WTC11 (cell line): ENCODE results near the gene KRTAP10-4. TPM values are rescaled to one million over a fixed set of nuclear protein-coding genes. Genes with fewer than 3 reads are reported as not detected.

ENCODE experiments used
- ATAC-seq: fragments of 200-7000 bp; cut with Tn5 transposase; 2 replicates; pipeline ENCODE4 v1.10.0; 2021; ENCODE audit warnings: mild to moderate bottlenecking, moderate library complexity
- CTCF ChIA-PET: fragments of 300-600 bp; sonication (Branson Sonifier 250); formaldehyde crosslinking; loops from one replicate; lab custom pipeline; 2021; ENCODE audit warnings: antibody characterized with exemption; lab: Charles Lee
- POLR2A ChIA-PET: fragments of 350-600 bp; sonication (Branson Sonifier 250); formaldehyde crosslinking; loops from one replicate; lab custom pipeline; 2021; ENCODE audit warnings: antibody characterized with exemption; lab: Charles Lee
- DNase-seq: peaks from one replicate; pipeline ENCODE4 v3.0.0; 2021; ENCODE audit warnings: low spot score
- H3K27ac Mint-ChIP-seq: 2 replicates; pipeline ENCODE4 v1.8.0; 2021; ENCODE audit warnings: mixed read lengths
- H3K27me3 Mint-ChIP-seq: 2 replicates; pipeline ENCODE4 v1.8.0; 2021; ENCODE audit warnings: low read depth, mild to moderate bottlenecking, moderate library complexity, mixed read lengths
- H3K36me3 Mint-ChIP-seq: 2 replicates; pipeline ENCODE4 v1.8.0; 2021; ENCODE audit warnings: mixed read lengths
- H3K4me1 Mint-ChIP-seq: 2 replicates; pipeline ENCODE4 v1.8.0; 2022; ENCODE audit warnings: mixed read lengths
- H3K4me3 Mint-ChIP-seq: 2 replicates; pipeline ENCODE4 v1.8.0; 2021; ENCODE audit warnings: mild to moderate bottlenecking, moderate library complexity, mixed read lengths
- H3K9me3 Mint-ChIP-seq: 2 replicates; pipeline ENCODE4 v1.8.0; 2021; ENCODE audit warnings: mixed read lengths
- CREB1 ChIP-seq: sonication (generic); formaldehyde crosslinking; IDR thresholded peaks from 2 replicates; pipeline ENCODE4 v1.8.0; 2023; ENCODE audit warnings: mild to moderate bottlenecking, missing genetic modification reagents
- MLX ChIP-seq: sonication (generic); formaldehyde crosslinking; IDR thresholded peaks from 2 replicates; pipeline ENCODE4 v1.8.1; 2023; ENCODE audit warnings: mild to moderate bottlenecking, missing genetic modification reagents, moderate library complexity
- SMAD3 ChIP-seq: sonication (generic); formaldehyde crosslinking; IDR thresholded peaks from 2 replicates; pipeline ENCODE4 v1.8.0; 2022; ENCODE audit warnings: missing genetic modification reagents, mild to moderate bottlenecking, borderline replicate concordance
- SOX15 ChIP-seq: fragments of 250-450 bp; sonication (Bioruptor Pico); IDR thresholded peaks from 2 replicates; pipeline ENCODE4 v1.9.0; 2021; ENCODE audit warnings: mild to moderate bottlenecking
- ZNF671 ChIP-seq: fragments of 250-450 bp; sonication (Bioruptor Pico); IDR thresholded peaks from 2 replicates; pipeline ENCODE4 v1.8.0; 2021; ENCODE audit warnings: mild to moderate bottlenecking
- total RNA-seq: library from RNA; stranded (reverse); gene quantifications from 3 replicates; pipeline ENCODE4 v1.2.3, GENCODE V29; 2021
- TF ChIP-seq, protein P1 (sequence below): fragments of 200-600 bp; IDR thresholded peaks from 2 replicates; pipeline ENCODE4 v1.8.0; 2022; ENCODE audit warnings: antibody characterized with exemption
- TF ChIP-seq, protein P2 (sequence below): sonication (generic); formaldehyde crosslinking; IDR thresholded peaks from 2 replicates; pipeline ENCODE4 v1.8.1; 2022; ENCODE audit warnings: low read depth, mild to moderate bottlenecking, moderate library complexity, missing genetic modification reagents, borderline replicate concordance
- TF ChIP-seq, protein P3 (sequence below): sonication (generic); formaldehyde crosslinking; IDR thresholded peaks from 2 replicates; pipeline ENCODE4 v1.8.1; 2023; ENCODE audit warnings: mild to moderate bottlenecking, missing genetic modification reagents, borderline replicate concordance
- TF ChIP-seq, protein P4 (sequence below): sonication (generic); formaldehyde crosslinking; IDR thresholded peaks from 2 replicates; pipeline ENCODE4 v1.8.0; 2022; ENCODE audit warnings: mild to moderate bottlenecking, missing genetic modification reagents

The KRTAP10-4 gene
- total RNA-seq, 1 experiment from 2014 or later = not detected

GRCh38 chr21:44564099-44564498 is 9.4 kb upstream of the KRTAP10-4 start:
- peaks cover 10% of the 10 kb centered on the region for H3K9me3 Mint-ChIP-seq
- no peak overlapping the region for H3K27ac Mint-ChIP-seq
- H3K4me3 Mint-ChIP-seq = no peak overlapping the region
- no peaks in the 10 kb centered on the region; the same call in none of the 2 replicates for H3K27me3 Mint-ChIP-seq
- H3K4me1 Mint-ChIP-seq = no peaks in the 10 kb centered on the region
- DNase-seq (no peak), ATAC-seq (no peak)
- TF ChIP-seq MLX (CRISPR knock-in tag) (no peak), CREB1 (CRISPR knock-in tag) (no peak), ZNF671 (CRISPR knock-in tag) (no peak), SMAD3 (no peak)
- TF ChIP-seq, protein P1, sequence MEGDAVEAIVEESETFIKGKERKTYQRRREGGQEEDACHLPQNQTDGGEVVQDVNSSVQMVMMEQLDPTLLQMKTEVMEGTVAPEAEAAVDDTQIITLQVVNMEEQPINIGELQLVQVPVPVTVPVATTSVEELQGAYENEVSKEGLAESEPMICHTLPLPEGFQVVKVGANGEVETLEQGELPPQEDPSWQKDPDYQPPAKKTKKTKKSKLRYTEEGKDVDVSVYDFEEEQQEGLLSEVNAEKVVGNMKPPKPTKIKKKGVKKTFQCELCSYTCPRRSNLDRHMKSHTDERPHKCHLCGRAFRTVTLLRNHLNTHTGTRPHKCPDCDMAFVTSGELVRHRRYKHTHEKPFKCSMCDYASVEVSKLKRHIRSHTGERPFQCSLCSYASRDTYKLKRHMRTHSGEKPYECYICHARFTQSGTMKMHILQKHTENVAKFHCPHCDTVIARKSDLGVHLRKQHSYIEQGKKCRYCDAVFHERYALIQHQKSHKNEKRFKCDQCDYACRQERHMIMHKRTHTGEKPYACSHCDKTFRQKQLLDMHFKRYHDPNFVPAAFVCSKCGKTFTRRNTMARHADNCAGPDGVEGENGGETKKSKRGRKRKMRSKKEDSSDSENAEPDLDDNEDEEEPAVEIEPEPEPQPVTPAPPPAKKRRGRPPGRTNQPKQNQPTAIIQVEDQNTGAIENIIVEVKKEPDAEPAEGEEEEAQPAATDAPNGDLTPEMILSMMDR = no peak
- TF ChIP-seq, protein P2, sequence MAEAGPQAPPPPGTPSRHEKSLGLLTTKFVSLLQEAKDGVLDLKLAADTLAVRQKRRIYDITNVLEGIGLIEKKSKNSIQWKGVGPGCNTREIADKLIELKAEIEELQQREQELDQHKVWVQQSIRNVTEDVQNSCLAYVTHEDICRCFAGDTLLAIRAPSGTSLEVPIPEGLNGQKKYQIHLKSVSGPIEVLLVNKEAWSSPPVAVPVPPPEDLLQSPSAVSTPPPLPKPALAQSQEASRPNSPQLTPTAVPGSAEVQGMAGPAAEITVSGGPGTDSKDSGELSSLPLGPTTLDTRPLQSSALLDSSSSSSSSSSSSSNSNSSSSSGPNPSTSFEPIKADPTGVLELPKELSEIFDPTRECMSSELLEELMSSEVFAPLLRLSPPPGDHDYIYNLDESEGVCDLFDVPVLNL = no peak
- TF ChIP-seq, protein P3, sequence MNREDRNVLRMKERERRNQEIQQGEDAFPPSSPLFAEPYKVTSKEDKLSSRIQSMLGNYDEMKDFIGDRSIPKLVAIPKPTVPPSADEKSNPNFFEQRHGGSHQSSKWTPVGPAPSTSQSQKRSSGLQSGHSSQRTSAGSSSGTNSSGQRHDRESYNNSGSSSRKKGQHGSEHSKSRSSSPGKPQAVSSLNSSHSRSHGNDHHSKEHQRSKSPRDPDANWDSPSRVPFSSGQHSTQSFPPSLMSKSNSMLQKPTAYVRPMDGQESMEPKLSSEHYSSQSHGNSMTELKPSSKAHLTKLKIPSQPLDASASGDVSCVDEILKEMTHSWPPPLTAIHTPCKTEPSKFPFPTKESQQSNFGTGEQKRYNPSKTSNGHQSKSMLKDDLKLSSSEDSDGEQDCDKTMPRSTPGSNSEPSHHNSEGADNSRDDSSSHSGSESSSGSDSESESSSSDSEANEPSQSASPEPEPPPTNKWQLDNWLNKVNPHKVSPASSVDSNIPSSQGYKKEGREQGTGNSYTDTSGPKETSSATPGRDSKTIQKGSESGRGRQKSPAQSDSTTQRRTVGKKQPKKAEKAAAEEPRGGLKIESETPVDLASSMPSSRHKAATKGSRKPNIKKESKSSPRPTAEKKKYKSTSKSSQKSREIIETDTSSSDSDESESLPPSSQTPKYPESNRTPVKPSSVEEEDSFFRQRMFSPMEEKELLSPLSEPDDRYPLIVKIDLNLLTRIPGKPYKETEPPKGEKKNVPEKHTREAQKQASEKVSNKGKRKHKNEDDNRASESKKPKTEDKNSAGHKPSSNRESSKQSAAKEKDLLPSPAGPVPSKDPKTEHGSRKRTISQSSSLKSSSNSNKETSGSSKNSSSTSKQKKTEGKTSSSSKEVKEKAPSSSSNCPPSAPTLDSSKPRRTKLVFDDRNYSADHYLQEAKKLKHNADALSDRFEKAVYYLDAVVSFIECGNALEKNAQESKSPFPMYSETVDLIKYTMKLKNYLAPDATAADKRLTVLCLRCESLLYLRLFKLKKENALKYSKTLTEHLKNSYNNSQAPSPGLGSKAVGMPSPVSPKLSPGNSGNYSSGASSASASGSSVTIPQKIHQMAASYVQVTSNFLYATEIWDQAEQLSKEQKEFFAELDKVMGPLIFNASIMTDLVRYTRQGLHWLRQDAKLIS (CRISPR knock-in tag) = no peak
- ChIA-PET POLR2A (no interaction called here), CTCF (no interaction called here)
- H3K36me3 Mint-ChIP-seq = no peaks in the 10 kb centered on the region

- no peak overlapping the region for H3K4me3 Mint-ChIP-seq
- H3K27ac Mint-ChIP-seq = no peak overlapping the region
- no peak for ATAC-seq
- CTCF ChIA-PET = interaction anchor here (1.5 kb wide), 1 partner anchor 228 kb away, joined by 3 read pairs; no protein-coding TSS in a partner anchor
- no peaks in the 10 kb centered on the region; the same call in 1 of the 2 replicates for H3K27me3 Mint-ChIP-seq
- no peaks in the 10 kb centered on the region for H3K36me3 Mint-ChIP-seq
- DNase-seq = no peak
- H3K4me1 Mint-ChIP-seq = no peaks in the 10 kb centered on the region
- POLR2A ChIA-PET = no interaction called here
- H3K9me3 Mint-ChIP-seq = peaks cover 10% of the 10 kb centered on the region
- TF ChIP-seq, protein P4, sequence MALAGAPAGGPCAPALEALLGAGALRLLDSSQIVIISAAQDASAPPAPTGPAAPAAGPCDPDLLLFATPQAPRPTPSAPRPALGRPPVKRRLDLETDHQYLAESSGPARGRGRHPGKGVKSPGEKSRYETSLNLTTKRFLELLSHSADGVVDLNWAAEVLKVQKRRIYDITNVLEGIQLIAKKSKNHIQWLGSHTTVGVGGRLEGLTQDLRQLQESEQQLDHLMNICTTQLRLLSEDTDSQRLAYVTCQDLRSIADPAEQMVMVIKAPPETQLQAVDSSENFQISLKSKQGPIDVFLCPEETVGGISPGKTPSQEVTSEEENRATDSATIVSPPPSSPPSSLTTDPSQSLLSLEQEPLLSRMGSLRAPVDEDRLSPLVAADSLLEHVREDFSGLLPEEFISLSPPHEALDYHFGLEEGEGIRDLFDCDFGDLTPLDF (CRISPR knock-in tag) = no peak
These were observed 8.5 kb upstream of the KRTAP10-4 start for GRCh38 chr21:44564886-44565598.

DNA sequence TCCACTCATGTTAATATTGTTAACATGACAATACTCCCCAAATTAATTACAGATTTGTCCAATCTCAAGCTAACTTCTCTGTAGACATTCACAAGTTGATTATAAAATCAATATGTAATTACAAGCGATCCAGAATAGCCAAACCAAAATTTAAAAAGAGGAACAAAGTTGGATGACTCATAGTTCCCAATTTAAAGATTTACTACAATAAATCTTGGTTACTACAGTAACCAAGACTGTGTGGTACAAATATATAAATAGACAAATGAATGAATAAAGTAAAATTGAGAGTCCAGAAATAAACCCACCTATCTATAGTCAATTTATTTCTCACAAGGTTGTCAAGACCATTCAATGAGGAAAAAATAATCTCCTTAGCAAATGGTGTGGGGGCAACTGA is 7.1 kb upstream of the KRTAP10-4 start:
- ATAC-seq (no peak), DNase-seq (no peak)
- POLR2A ChIA-PET = no interaction called here
- Mint-ChIP-seq H3K27ac (no peak overlapping the region), H3K36me3 (peaks cover 11% of the 10 kb centered on the region), H3K4me3 (no peak overlapping the region)
- TF ChIP-seq SOX15 (CRISPR knock-in tag) = no peak
- TF ChIP-seq, all 79 proteins: peak for 0
- CTCF ChIA-PET = interaction anchor here (1.5 kb wide), 1 partner anchor 227 kb away, joined by 3 read pairs; no protein-coding TSS in a partner anchor
- H3K9me3 Mint-ChIP-seq = peaks cover 18% of the 10 kb centered on the region
- no peaks in the 10 kb centered on the region for H3K4me1 Mint-ChIP-seq
- H3K27me3 Mint-ChIP-seq = peaks cover 2% of the 10 kb centered on the region; the same call in 1 of the 2 replicates
